Neural cell (in vitro differentiated cells): ENCODE data around the gene GATM.

Experiments
- EP300 ChIP-seq: fragments of 450-650 bp; conservative IDR thresholded peaks from 2 replicates; pipeline ENCODE4 v1.6.1; 2014; ENCODE audit warnings: antibody characterized with exemption, mild to moderate bottlenecking, moderate library complexity; ENCODE audit not compliant: poor library complexity, severe bottlenecking
- EZH2 ChIP-seq: fragments of 200-600, 300-800 bp; shearing (Covaris generic), sonication (generic); IDR thresholded peaks from 2 replicates; pipeline ENCODE4 v1.6.1; 2014; ENCODE audit warnings: antibody characterized with exemption, low read length, borderline replicate concordance, mild to moderate bottlenecking; ENCODE audit not compliant: insufficient read depth, poor library complexity, severe bottlenecking
- MXI1 ChIP-seq: fragments of 450-650 bp; conservative IDR thresholded peaks from 2 replicates; pipeline ENCODE4 v1.6.1; 2014; ENCODE audit warnings: antibody characterized with exemption, mild to moderate bottlenecking; ENCODE audit not compliant: poor library complexity, severe bottlenecking
- POLR2AphosphoS5 ChIP-seq: IDR thresholded peaks from 2 replicates; pipeline ENCODE4 v1.6.1; 2012
- RAD21 ChIP-seq: fragments of 450-650 bp; conservative IDR thresholded peaks from 2 replicates; pipeline ENCODE4 v1.6.1; 2014; ENCODE audit warnings: antibody characterized with exemption, mild to moderate bottlenecking, moderate library complexity
- REST ChIP-seq: IDR thresholded peaks from 2 replicates; pipeline ENCODE4 v1.6.1; 2012; ENCODE audit warnings: borderline replicate concordance
- TAF1 ChIP-seq: IDR thresholded peaks from 2 replicates; pipeline ENCODE4 v1.6.1; 2012; ENCODE audit warnings: low read depth
- TF ChIP-seq, protein P1 (sequence below): fragments of 450-650 bp; IDR thresholded peaks from 2 replicates; pipeline ENCODE4 v1.5.1; 2014; ENCODE audit warnings: antibody characterized with exemption, mild to moderate bottlenecking, moderate library complexity; ENCODE audit not compliant: poor library complexity, severe bottlenecking

DNA sequence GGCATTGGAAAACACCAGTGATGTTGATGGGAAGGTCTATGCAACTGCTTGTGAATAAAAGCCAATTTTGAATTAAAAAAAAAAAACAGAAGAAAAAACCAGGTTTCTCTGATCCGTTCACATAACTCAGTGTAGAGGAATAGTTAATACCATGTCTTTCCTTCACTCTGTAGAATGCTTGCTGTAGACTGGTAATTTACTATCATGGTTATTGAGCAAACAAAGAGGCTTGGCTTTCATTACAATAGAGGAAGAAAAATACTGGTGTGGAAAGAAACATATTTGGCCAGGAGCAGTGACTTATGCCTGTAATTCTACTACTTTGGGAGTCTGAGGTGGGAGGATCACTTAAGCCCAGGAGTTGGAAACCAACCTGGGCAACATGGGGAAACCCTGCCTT, 41.1 kb downstream of the GATM start:
- TF ChIP-seq, protein P1, sequence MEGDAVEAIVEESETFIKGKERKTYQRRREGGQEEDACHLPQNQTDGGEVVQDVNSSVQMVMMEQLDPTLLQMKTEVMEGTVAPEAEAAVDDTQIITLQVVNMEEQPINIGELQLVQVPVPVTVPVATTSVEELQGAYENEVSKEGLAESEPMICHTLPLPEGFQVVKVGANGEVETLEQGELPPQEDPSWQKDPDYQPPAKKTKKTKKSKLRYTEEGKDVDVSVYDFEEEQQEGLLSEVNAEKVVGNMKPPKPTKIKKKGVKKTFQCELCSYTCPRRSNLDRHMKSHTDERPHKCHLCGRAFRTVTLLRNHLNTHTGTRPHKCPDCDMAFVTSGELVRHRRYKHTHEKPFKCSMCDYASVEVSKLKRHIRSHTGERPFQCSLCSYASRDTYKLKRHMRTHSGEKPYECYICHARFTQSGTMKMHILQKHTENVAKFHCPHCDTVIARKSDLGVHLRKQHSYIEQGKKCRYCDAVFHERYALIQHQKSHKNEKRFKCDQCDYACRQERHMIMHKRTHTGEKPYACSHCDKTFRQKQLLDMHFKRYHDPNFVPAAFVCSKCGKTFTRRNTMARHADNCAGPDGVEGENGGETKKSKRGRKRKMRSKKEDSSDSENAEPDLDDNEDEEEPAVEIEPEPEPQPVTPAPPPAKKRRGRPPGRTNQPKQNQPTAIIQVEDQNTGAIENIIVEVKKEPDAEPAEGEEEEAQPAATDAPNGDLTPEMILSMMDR = no peak
- TF ChIP-seq TAF1 = no peak
- no peak for TF ChIP-seq EZH2
- no peak for TF ChIP-seq REST
- TF ChIP-seq MXI1 = no peak
- no peak for TF ChIP-seq EP300
- no peak for TF ChIP-seq RAD21
- no peak for TF ChIP-seq POLR2AphosphoS5
